Transverse colon (tissue), 3 donors: ENCODE results near the gene XXYLT1.

Experiments
- POLR2A ChIP-seq: fragments of 450-650 bp; IDR thresholded peaks from one replicate; pipeline ENCODE4 v1.6.1; 2016; ENCODE audit warnings: antibody characterized with exemption, mild to moderate bottlenecking, moderate library complexity
- TF ChIP-seq, protein P1 (sequence below), 5 experiments: fragments of 200-600 bp in 3 of 5; fragments of 450-650 bp in 2 of 5; sonication (generic) in 3 of 5; IDR thresholded peaks; 1 replicate in 2 of 5; 2 replicates in 3 of 5; pipeline ENCODE4 v1.5.1; 2016 to 2017; ENCODE audit warnings: antibody characterized with exemption in 5 of 5, inconsistent platforms in 3 of 5, mild to moderate bottlenecking in 2 of 5, moderate library complexity in 1 of 5

DNA sequence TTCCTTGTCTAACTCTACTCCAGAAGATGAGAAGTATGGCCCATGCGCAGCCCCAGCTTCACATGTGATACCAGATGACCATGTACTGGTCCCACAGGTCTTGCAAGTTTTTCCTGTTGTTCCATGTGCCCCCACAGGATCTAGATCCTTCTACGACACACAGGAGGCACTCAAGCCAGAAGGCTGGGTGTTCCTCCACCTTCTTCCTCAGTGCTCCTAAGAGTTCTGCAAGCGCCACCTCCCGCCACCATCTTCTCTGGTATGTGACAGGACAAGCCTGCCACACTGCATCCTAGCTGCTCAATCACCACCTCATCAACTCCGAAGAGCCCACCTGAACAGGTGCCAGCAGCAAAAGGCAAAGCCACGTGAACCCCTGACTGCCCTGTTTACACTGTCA is 43.1 kb downstream of the XXYLT1 start:
- no peak for TF ChIP-seq POLR2A
- TF ChIP-seq, protein P1, sequence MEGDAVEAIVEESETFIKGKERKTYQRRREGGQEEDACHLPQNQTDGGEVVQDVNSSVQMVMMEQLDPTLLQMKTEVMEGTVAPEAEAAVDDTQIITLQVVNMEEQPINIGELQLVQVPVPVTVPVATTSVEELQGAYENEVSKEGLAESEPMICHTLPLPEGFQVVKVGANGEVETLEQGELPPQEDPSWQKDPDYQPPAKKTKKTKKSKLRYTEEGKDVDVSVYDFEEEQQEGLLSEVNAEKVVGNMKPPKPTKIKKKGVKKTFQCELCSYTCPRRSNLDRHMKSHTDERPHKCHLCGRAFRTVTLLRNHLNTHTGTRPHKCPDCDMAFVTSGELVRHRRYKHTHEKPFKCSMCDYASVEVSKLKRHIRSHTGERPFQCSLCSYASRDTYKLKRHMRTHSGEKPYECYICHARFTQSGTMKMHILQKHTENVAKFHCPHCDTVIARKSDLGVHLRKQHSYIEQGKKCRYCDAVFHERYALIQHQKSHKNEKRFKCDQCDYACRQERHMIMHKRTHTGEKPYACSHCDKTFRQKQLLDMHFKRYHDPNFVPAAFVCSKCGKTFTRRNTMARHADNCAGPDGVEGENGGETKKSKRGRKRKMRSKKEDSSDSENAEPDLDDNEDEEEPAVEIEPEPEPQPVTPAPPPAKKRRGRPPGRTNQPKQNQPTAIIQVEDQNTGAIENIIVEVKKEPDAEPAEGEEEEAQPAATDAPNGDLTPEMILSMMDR (IDR thresholded peaks at IDR 0.05), result no peak
